ENCODE data around the gene TBX6.

Gene TBX6

GRCh38 chr16:30086291-30087140 lies 5.2 kb downstream of the TBX6 start:
- no peak for DNase-seq

DNA sequence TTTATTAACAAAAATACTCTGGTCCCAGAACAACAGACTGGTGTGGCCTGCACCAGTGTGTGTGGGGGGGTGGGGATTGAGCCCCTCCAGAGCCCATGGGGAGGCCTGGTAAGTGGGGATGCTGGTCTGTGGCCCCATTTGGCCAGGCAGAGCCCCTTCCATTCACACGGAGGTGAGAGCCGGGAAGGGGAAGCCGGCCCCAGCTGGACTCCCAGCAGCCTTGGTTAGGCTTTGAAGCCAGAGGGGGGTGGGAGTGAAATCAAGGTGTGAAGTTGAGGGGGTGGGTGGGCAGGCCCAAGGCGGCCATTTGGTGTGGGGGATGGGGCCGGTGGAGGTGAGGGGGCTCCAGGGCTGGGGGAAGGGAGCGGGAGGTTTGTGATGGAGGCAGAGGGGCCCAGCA lies 5.9 kb downstream of the TBX6 start:
- no peak for DNase-seq

DNA sequence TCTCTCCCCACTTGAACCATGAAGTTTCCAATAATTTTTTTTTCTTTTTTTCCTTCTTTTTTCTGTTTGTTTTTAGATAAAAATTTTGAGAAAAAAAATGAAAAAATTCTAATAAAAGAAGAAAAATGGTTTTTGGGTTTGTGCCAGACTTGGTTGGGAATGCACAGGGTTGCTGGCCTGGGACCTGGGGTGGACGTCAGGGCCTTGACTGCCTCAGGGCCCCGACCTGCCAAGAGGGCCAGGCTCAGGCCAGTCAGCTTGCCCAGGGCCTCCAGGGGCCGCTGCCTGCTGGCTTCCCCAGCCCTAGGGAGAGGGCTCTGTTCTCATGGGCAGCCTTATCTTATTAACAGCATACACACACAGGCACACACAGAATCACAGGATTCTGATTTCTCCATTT lies 6.5 kb downstream of the TBX6 start:
- DNase-seq, result no peak

- no peak for DNase-seq
Observed at GRCh38 chr16:30084816-30085159, 6.9 kb downstream of the TBX6 start.

DNA sequence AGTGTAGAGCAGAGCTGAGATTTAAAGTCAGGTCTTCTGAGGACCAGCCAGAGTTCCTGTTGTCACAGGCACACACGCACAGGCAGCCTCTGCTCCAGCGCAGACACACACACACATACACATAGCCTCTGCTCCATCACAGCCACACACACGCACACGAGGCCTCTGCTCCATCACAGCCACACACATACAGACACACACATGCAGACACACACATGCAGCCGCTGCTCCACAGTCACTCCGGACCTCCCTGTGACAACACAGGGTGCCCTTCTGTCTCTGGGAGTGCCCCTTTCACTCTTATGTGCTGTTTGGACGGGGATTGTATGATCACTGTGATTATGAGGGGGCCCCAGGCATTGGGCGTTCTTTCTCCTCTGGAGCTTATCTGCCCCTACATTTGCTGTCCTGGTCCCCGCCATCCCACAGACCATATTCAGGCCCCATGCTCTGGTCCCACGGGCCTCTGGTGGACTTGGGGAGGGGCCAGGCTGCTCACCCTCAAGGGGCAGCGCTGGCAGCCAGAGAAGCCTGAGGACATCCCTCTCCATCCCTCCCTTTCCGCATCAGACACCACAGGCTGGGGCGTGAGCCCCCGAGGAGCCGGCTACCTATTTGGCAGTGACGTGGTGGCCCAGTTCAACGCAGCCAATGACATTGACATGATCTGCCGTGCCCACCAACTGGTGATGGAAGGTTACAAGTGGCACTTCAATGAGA lies 7.5 kb downstream of the TBX6 start:
- DNase-seq, result no peak

DNA sequence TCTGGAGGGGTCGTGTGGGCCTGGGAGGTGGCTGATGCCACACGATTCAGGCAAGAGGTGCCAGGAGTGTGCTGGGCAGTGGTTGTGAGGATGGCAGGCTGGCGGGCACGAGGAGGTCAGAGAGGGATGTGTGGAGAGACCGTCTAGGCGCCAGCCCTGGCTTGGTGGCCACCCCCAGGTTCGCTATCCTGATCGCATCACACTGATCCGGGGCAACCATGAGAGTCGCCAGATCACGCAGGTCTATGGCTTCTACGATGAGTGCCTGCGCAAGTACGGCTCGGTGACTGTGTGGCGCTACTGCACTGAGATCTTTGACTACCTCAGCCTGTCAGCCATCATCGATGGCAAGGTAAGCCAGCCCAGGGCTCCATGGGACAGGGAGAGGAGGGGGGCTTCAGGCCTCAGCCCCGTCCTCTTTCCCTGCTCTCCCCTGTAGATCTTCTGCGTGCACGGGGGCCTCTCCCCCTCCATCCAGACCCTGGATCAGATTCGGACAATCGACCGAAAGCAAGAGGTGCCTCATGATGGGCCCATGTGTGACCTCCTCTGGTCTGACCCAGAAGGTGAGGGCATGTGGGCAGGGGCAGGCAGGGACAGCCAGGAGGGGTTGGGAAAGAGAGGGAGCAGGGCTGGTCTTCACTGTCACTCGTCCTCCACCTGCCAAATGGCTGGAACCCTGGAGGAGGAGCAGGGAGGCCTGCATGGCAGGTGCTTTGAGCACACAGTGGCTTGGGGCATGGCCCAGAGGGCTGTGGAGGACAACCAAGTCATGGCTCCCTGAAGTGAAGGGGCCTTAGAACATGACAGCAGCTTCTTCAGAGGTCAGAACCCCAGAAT lies 8.3 kb downstream of the TBX6 start:
- DNase-seq, result no peak

DNA sequence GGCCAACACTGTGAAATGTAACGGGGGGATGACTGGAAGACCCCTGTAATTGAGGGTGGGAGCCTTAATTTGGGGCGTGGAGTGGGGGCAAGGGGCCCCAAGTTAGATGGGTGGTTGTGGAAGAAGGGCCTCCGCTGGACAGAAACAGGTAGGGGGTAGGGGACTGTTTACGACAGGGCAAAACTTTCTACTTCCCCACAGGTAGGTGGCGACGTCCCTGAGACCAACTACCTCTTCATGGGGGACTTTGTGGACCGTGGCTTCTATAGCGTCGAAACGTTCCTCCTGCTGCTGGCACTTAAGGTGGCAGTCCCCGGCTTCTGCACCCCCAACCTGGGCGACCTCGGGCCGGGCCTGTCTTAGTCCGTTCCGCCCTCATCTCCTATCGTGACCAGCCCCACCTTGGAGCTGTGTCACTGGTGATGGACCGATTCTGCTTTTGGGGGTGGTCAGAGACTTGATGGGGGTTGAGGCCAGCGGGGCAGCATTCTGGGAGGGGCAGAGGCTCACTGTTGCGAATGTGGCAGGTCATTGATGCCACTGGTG lies 9.1 kb downstream of the TBX6 start:
- DNase-seq, result no peak

DNA sequence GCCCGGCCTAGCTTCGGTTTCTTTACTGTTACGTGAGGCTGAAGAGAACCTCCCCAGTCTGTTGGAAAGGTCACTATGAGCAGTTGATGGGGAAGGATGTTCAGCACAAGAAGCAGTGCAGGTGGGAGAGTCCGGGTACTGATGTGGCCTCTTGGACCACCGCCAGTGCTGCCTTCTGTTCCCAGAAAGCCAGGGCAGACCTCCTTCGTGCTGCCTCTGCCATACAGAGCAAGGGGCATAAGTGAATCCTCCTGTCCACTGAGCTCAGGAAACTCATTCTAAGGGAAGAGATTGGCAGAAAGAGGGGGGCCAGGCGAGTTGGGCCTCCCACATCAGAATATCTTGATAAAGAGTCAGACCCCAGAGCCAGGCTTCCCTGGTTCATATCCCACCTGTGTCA lies 12.2 kb downstream of the TBX6 start:
- DNase-seq, result no peak

DNA sequence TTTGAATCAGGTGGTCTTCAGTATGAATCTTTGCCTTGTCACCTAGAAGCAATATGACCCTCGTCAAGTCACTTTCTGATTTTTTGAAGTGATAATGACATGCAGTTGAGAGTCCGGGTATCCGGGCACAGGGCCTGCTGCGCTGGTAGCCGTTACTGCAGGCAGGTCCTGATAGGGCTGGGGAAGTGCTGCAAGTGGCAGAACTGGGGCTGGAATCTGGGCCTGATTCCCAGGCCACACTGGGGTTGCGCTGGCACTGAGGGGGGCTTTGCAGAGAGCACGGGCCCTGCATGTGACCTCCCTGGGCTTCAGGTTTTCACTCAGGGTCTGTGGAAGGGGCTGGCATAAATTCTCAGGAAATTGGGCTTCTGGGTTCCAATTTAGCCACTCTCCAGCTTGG lies 13.0 kb downstream of the TBX6 start:
- no peak for DNase-seq

DNA sequence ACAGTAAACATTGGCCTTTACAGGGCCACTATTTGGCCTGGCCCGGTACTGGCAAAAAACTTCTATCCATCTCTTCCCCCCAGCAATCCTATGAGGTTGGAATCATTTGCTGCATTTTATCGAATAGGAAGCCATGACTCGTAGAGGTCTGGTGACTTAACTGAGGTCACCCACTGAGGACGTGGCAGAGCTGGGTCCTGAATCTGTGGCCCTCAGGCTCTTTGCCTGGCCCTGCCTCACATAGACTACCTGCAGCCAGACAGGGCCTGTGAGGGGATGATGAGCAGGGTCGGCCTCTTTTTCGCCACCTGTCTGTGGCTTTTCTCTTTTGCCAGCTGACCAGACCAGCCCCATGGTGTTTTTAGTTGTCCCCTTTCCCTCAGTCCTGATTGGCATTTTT lies 14.1 kb downstream of the TBX6 start:
- DNase-seq, result no peak

DNA sequence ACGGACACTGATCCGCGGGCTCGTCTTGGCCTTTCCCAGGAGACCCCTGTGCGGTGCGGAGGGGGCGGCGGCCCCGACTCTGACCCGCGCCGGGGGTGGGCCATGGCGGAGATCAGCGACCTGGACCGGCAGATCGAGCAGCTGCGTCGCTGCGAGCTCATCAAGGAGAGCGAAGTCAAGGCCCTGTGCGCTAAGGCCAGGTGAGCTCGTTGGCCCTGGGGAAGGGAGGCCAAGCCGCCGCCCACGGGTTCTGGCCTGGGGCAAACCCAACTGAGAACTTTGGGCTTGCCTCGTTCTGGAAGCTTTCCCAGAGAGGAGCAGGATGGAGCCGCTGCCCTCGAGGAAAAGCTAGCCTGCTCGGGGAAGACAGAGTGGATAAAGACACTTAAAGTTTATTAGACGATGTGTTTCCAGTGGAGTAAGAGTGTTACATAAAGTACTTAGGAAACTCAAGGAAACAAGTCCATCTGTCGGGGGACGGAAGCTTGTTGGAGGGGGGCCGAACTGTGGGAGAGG lies 15.4 kb downstream of the TBX6 start:
- DNase-seq, result no peak

GRCh38 chr16:30075503-30076275 lies 16.0 kb downstream of the TBX6 start, which contains the start of gene PPP4C:
TSS of gene PPP4C (plus strand) at chr16:30075994. CDS start at chr16:30076378, 384 bp downstream.
- peak; percentile 38 for DNase-seq

GRCh38 chr16:30070490-30070889 lies 21.2 kb downstream of the TBX6 start:
- DNase-seq, result no peak

DNA sequence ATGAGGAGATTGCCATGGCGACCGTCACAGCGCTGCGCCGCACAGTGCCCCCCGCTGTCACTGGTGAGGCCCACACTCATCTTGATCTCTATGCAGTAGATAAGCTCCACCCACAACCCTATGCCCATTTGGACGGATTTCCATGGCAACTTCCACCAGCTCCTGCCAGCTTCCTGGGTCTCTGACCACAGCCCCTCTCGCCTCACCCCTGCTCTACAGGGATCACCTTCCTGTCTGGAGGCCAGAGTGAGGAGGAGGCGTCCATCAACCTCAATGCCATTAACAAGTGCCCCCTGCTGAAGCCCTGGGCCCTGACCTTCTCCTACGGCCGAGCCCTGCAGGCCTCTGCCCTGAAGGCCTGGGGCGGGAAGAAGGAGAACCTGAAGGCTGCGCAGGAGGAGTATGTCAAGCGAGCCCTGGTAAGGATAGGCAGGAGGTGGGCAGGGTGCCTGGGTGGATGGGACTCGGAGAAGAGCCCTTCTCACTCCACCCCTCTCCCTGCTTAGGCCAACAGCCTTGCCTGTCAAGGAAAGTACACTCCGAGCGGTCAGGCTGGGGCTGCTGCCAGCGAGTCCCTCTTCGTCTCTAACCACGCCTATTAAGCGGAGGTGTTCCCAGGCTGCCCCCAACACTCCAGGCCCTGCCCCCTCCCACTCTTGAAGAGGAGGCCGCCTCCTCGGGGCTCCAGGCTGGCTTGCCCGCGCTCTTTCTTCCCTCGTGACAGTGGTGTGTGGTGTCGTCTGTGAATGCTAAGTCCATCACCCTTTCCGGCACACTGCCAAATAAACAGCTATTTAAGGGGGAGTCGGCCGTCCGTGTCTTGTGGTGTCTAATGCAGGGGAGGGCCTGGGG lies 21.9 kb downstream of the TBX6 start:
- DNase-seq, result no peak

GRCh38 chr16:30068750-30069610 lies 22.7 kb downstream of the TBX6 start:
- no peak for DNase-seq

DNA sequence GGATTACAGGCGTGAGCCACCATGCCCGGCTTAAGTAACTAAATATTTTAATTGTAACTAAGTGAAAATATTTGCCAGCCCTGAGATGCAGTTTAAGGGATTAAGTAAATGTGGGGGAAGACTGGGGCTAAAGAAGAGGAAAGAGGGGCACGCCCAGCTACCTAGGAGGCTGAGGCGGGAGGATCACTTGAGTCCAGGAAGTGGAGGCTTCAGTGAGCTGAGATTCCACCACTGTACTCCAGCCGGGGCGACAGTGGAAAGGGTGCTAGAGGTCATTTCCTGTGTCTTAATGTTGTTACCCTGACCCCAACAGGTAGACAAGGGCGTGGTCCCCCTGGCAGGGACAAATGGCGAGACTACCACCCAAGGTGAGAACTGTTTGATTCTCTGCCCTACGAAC lies 23.4 kb downstream of the TBX6 start:
- no peak for DNase-seq

DNA sequence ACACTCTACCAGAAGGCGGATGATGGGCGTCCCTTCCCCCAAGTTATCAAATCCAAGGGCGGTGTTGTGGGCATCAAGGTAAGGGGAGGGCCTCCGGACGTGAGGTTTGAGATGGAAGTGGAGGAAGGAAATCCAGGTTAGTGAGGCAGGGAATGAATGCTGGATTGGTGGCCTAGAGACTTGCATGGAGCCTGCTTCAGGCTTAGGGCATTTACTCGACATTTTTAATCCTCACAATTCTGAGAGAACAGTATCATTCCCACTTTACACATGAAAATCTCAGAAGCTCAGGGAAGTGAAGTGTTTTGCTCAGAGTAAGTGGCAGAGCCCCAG lies 24.2 kb downstream of the TBX6 start:
- no peak for DNase-seq

DNA sequence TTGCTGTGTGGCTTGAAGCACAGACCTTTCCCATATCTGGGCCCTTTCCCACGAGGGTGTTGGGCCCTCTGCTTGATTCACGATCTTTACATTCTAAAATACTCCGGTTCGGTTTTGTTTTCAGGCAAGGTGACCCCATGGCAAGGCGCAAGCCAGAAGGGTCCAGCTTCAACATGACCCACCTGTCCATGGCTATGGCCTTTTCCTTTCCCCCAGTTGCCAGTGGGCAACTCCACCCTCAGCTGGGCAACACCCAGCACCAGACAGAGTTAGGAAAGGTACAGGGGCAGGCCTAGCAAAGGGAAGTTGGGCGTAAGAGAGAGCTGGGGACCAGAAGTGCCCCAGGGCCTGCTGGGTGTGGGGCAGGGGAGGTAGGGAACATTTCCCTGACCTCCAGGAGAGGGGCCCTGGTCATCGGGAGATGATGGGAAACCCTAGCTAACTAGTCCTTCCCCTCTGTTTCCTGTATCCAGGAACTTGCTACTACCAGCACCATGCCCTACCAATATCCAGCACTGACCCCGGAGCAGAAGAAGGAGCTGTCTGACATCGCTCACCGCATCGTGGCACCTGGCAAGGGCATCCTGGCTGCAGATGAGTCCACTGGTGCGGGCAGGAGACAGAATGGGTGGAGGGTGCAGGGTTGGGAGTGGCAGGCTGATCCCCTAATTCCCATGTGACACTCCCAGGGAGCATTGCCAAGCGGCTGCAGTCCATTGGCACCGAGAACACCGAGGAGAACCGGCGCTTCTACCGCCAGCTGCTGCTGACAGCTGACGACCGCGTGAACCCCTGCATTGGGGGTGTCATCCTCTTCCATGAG lies 24.8 kb downstream of the TBX6 start:
- DNase-seq, result no peak

Measured in SIG-M5 (cell line).